ENCODE data around the gene CCNI2.

Gene CCNI2

GRCh38 chr5:132765311-132766019 lies 18.2 kb downstream of the CCNI2 start:
- DNase-seq (ENCODE audit: low read depth, low spot score): no peak

- no peak for DNase-seq (ENCODE audit: low read depth, low spot score)
Measured at GRCh38 chr5:132766020-132766805, 19.0 kb downstream of the CCNI2 start.

- no peak for DNase-seq (ENCODE audit: low read depth, low spot score)
Measured at GRCh38 chr5:132766806-132767055, 19.5 kb downstream of the CCNI2 start.

GRCh38 chr5:132767150-132767549 lies 19.9 kb downstream of the CCNI2 start:
- DNase-seq (ENCODE audit: low read depth, low spot score): no peak

- DNase-seq (ENCODE audit: low read depth, low spot score): no peak
Measured at GRCh38 chr5:132768485-132768868, 21.3 kb downstream of the CCNI2 start.

- no peak for DNase-seq (ENCODE audit: low read depth, low spot score)
Measured at GRCh38 chr5:132770476-132771159, 23.4 kb downstream of the CCNI2 start.

GRCh38 chr5:132771503-132771998 lies 24.3 kb downstream of the CCNI2 start:
- DNase-seq (ENCODE audit: low read depth, low spot score): peak; percentile 60

- DNase-seq (ENCODE audit: low read depth, low spot score): no peak
Measured at GRCh38 chr5:132772291-132773070, 25.3 kb downstream of the CCNI2 start.

GRCh38 chr5:132773114-132773513 lies 25.9 kb downstream of the CCNI2 start:
- DNase-seq (ENCODE audit: low read depth, low spot score): no peak

- no peak for DNase-seq (ENCODE audit: low read depth, low spot score)
Measured at GRCh38 chr5:132773601-132774355, 26.6 kb downstream of the CCNI2 start.

- no peak for DNase-seq (ENCODE audit: low read depth, low spot score)
Measured at GRCh38 chr5:132774406-132774805, 27.2 kb downstream of the CCNI2 start.

- no peak for DNase-seq (ENCODE audit: low read depth, low spot score)
Measured at GRCh38 chr5:132774896-132775295, 27.7 kb downstream of the CCNI2 start.

GRCh38 chr5:132775476-132775961 lies 28.3 kb downstream of the CCNI2 start:
- DNase-seq (ENCODE audit: low read depth, low spot score): no peak

- DNase-seq (ENCODE audit: low read depth, low spot score): no peak
Measured at GRCh38 chr5:132776131-132776937, 29.1 kb downstream of the CCNI2 start.

- DNase-seq (ENCODE audit: low read depth, low spot score): no peak
Measured at GRCh38 chr5:132776938-132777208, 29.6 kb downstream of the CCNI2 start.

- no peak for DNase-seq (ENCODE audit: low read depth, low spot score)
Measured at GRCh38 chr5:132777209-132778069, 30.2 kb downstream of the CCNI2 start, which contains the start of gene SEPTIN8. Gene SEPTIN8, minus strand, starts transcription at chr5:132777239. Its CDS starts 102 bp downstream, at chr5:132777137.

GRCh38 chr5:132778129-132778528 lies 30.9 kb downstream of the CCNI2 start:
- no peak for DNase-seq (ENCODE audit: low read depth, low spot score)

- no peak for DNase-seq (ENCODE audit: low read depth, low spot score)
Measured at GRCh38 chr5:132778856-132779255, 31.6 kb downstream of the CCNI2 start.

GRCh38 chr5:132779961-132780360 lies 32.7 kb downstream of the CCNI2 start:
- no peak for DNase-seq (ENCODE audit: low read depth, low spot score)
